Measurements from ENCODE around the gene BCL11B. TPM values are rescaled to one million over a fixed set of nuclear protein-coding genes. Genes with fewer than 3 reads are reported as not detected.

Gene BCL11B
- total and polyA plus RNA-seq, 10 of the 15 experiments (the other 5 are each of a cell fraction or from before 2014, with no cell fraction given), result 0.38 to 5.5 (median 1.3) TPM

GRCh38 chr14:99212646-99213045 is 59.4 kb downstream of the BCL11B start (continued):
- TF ChIP-seq ZNF687 (IDR thresholded peaks at IDR 0.05), result no peak
- TF ChIP-seq SMARCA5 (IDR thresholded peaks at IDR 0.05), result no peak
- no peak for TF ChIP-seq TCF12 (IDR thresholded peaks at IDR 0.05; ENCODE audit: low read depth, low read length)
- no peak for TF ChIP-seq NR2F1 (conservative IDR thresholded peaks at IDR 0.05)
- TF ChIP-seq YBX1 (IDR thresholded peaks at IDR 0.05), result no peak
- no peak for TF ChIP-seq IRF4 (IDR thresholded peaks at IDR 0.05; ENCODE audit: low read depth, low read length)
- TF ChIP-seq HDAC6 (IDR thresholded peaks at IDR 0.05; ENCODE audit: unreplicated experiment), result no peak
- no peak for TF ChIP-seq POLR2A (IDR thresholded peaks at IDR 0.05; ENCODE audit: low read depth, low read length)
- TF ChIP-seq ZNF384 (IDR thresholded peaks at IDR 0.05; ENCODE audit: borderline replicate concordance, low read depth, low read length), result no peak
- TF ChIP-seq CUX1 (IDR thresholded peaks at IDR 0.05; ENCODE audit: insufficient replicate concordance, low read depth, low read length), result no peak
